Pancreas (tissue), 10 donors: ENCODE results near the gene IQCM. TPM values are rescaled to one million over a fixed set of nuclear protein-coding genes. Genes with fewer than 3 reads are reported as not detected.

Source experiments
- ATAC-seq, 4 donors: fragments of 200-7000 bp; cut with Tn5 transposase; one replicate each; pipeline versions ENCODE4 v1.8.0 to v1.9.1; 2020; ENCODE audit warnings: mild to moderate bottlenecking in 4 of 4, moderate library complexity in 4 of 4
- DNase-seq, 6 donors: peaks; one replicate each; pipeline ENCODE4 v3.0.0-alpha.2; 2020
- FAIRE-seq: peaks from 2 replicates; lab custom pipeline; 2012; peaks lifted over from hg19 to GRCh38; lab: Jason Lieb, UNC
- H3K27ac ChIP-seq, 4 donors: fragments of 200-600 bp; sonication (generic); 1 replicate in 3 of 4; 2 replicates in 1 of 4; pipeline versions ENCODE4 v1.5.0 to v1.8.0; 2020
- H3K27me3 ChIP-seq, 4 donors: fragments of 200-600 bp; one replicate each; pipeline ENCODE4 v1.8.0; 2021
- H3K36me3 ChIP-seq, 3 donors: fragments of 200-600 bp; sonication (generic) in 1 of 3; one replicate each; pipeline versions ENCODE4 v1.5.0 to v1.8.0; 2020 to 2021
- H3K4me1 ChIP-seq, 3 donors: fragments of 200-600 bp; one replicate each; pipeline ENCODE4 v1.8.0; 2021
- H3K4me3 ChIP-seq, 4 donors: fragments of 200-600 bp; sonication (generic) in 2 of 4; one replicate each; pipeline versions ENCODE4 v1.5.0 to v1.8.0; 2020 to 2021
- H3K9me3 ChIP-seq, 4 donors: fragments of 200-600 bp; one replicate each; pipeline ENCODE4 v1.8.0; 2021
- WGBS, 2 donors: extraction: QIAGEN DNeasy Blood & Tissue Kit; methylation state at CpG; one replicate each; pipeline ENCODE4 v1.1.7; 2013; 5-methylcytosine and 5-hydroxymethylcytosine counted together
- intact Hi-C, 3 donors: fragments of 100-400 bp; cut with DNase I; formaldehyde crosslinking; loops; one replicate each; pipeline versions ENCODE4 v1.11.1 to v1.14.2; 2022
- polyA plus RNA-seq, 2 donors: library from polyadenylated mRNA; stranded (reverse); fragments of 200-250 nt; gene quantifications; one replicate each; pipeline ENCODE4 v1.2.3, GENCODE V29; 2013
- total RNA-seq, 6 donors: library from RNA; stranded (reverse); fragmentation: NEBNext Ultra II Directional in 4 of 6; extraction: Animal tissue kit (Norgen Biotek cat#: 25700) in 4 of 6; gene quantifications; one replicate each; pipeline versions ENCODE4 v1.2.1 to v1.2.4, GENCODE V29; 2021 to 2023
- TF ChIP-seq, protein P1 (sequence below), 4 donors: fragments of 200-600 bp; sonication (generic) in 3 of 4; IDR thresholded peaks; one replicate each; pipeline versions ENCODE4 v1.5.0 to v1.8.0; 2021; ENCODE audit warnings: antibody characterized with exemption in 4 of 4
- donor health status: healthy with polysubstance abuse.
- donor health status: DM: no; HTN: no; CAD: no; lungs with moderate emphysema.
- donor health status: DM: no; HTN: no; CAD: no.
- donor health status: control.
- donor health status: control.
- donor health status: Bipolar disorder and iron deficiency.
- donor health status: DM: yes; HTN: yes; CAD: no.
- donor health status: DM: no; HTN: no; CAD: no.
- donor health status: DM: no; HTN: no; CAD: no.
- donor health status: DM: yes; HTN: yes; CAD: no.

The IQCM gene
- total and polyA plus RNA-seq, 8 donors = not detected

DNA sequence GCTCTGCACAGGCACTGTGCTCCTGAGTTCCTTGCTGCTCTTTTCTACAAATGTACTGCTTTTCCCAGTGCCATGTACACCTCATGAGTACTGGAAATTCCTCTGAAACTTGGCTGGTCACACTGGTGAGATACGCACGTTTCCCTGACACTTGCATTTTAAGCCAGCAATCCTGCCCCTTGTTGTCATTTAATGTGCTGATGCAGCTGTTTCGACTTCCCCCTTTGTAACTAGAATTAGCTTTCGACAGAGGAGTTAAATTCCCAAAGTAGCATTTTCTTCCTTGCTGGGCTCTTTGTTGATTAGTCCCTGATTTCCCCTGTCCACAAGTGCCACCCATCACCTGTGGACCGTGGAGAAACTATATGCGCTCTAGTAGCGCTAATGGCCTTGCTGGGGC is 77.5 kb downstream of the IQCM start:
- FAIRE-seq = no peak
- Histone ChIP-seq H3K4me3 (no peak overlapping the region), H3K36me3 (no peaks in the 10 kb centered on the region), H3K27ac (no peak overlapping the region), H3K4me1 (no peaks in the 10 kb centered on the region), H3K9me3 (no peaks in the 10 kb centered on the region), H3K27me3 (no peaks in the 10 kb centered on the region)
- 64 to 80% methylated on average over 7 of the region's 7 CpGs for WGBS, 2 donors
- TF ChIP-seq, protein P1, sequence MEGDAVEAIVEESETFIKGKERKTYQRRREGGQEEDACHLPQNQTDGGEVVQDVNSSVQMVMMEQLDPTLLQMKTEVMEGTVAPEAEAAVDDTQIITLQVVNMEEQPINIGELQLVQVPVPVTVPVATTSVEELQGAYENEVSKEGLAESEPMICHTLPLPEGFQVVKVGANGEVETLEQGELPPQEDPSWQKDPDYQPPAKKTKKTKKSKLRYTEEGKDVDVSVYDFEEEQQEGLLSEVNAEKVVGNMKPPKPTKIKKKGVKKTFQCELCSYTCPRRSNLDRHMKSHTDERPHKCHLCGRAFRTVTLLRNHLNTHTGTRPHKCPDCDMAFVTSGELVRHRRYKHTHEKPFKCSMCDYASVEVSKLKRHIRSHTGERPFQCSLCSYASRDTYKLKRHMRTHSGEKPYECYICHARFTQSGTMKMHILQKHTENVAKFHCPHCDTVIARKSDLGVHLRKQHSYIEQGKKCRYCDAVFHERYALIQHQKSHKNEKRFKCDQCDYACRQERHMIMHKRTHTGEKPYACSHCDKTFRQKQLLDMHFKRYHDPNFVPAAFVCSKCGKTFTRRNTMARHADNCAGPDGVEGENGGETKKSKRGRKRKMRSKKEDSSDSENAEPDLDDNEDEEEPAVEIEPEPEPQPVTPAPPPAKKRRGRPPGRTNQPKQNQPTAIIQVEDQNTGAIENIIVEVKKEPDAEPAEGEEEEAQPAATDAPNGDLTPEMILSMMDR (IDR thresholded peaks at IDR 0.05) = no peak
- no peak for ATAC-seq
- intact Hi-C loops = no loop called here
- DNase-seq = no peak

DNA sequence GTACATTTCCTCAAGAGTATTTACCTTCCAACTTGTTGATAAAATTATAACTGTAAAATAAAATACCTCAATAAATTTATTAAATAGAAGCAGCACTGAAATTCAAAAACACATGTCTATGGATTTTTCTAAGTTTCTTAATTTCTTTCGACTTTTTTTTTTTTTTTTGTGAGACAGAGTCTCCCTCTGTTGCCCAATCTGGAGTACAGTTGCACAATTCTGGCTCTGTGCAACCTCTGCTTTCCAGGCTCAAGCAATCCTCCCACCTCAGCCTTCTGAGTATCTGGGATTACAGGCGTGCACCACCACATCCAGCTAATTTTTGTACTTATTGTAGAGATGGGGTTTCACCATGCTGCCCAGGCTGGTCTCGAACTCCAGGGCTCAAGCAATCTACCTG is 79.8 kb downstream of the IQCM start:
- Histone ChIP-seq H3K4me3 (no peak overlapping the region), H3K9me3 (no peaks in the 10 kb centered on the region), H3K36me3 (no peaks in the 10 kb centered on the region), H3K27me3 (no peaks in the 10 kb centered on the region), H3K4me1 (no peaks in the 10 kb centered on the region), H3K27ac (no peak overlapping the region)
- 48 to 69% methylated on average over 3 of the region's 3 CpGs for WGBS, 2 donors
- DNase-seq (no peak), ATAC-seq (no peak), FAIRE-seq (no peak)
- TF ChIP-seq, protein P1 (IDR thresholded peaks at IDR 0.05) = no peak
- intact Hi-C loops = no loop called here

DNA sequence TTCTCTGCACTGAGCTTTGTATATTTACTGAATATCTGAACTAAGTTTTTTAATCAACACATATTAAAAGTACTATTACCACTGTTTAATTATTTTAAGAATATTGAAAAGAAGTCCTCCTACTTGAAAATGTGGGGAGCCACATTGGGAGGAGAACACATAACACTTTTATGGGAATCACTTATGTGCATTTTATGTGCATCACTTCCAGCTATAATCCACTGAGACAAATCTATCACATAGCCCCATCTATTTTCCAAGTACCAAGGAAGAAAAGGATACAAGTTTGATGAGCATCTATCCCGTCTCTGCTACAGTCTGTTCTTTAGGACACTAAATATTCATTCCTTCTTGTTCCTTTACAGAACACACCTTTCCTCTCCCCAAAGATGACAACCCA is 87.2 kb downstream of the IQCM start:
- FAIRE-seq = no peak
- no peaks in the 10 kb centered on the region for H3K36me3 ChIP-seq
- intact Hi-C loops = no loop called here
- H3K4me1 ChIP-seq = no peaks in the 10 kb centered on the region
- 62 to 70% methylated on average over 1 of the region's 1 CpG for WGBS, 2 donors
- H3K9me3 ChIP-seq = no peaks in the 10 kb centered on the region
- no peak for DNase-seq
- no peaks in the 10 kb centered on the region for H3K27me3 ChIP-seq
- H3K4me3 ChIP-seq = no peak overlapping the region
- TF ChIP-seq, protein P1 (IDR thresholded peaks at IDR 0.05) = no peak
- no peak for ATAC-seq
- no peak overlapping the region for H3K27ac ChIP-seq

DNA sequence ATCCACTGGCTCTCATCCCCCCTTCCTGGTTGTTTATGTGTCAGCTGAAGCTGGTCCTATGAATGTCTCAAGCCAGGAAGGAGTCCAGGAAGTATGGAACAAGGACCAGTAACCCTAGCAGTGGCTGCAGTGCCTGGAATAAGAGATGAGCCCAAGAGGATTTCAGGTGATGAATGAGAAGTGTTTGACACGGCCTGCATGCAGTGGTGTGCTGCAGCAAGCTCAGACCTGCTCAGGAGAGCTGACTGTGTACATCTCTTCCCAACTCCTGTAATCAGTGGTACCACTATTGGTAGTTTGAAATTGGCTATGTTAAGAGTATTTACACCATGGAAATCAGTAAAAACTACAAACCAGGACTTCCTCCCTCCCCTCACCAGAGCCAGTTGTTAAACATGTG is 88.0 kb downstream of the IQCM start:
- H3K36me3 ChIP-seq = no peaks in the 10 kb centered on the region
- no peaks in the 10 kb centered on the region for H3K27me3 ChIP-seq
- no peaks in the 10 kb centered on the region for H3K4me1 ChIP-seq
- ATAC-seq (no peak), FAIRE-seq (no peak), DNase-seq (no peak)
- TF ChIP-seq, protein P1 (IDR thresholded peaks at IDR 0.05) = no peak
- WGBS, 2 donors = 33 to 44% methylated on average over 1 of the region's 1 CpG
- intact Hi-C loops = no loop called here
- no peak overlapping the region for H3K27ac ChIP-seq
- no peaks in the 10 kb centered on the region for H3K9me3 ChIP-seq
- no peak overlapping the region for H3K4me3 ChIP-seq

DNA sequence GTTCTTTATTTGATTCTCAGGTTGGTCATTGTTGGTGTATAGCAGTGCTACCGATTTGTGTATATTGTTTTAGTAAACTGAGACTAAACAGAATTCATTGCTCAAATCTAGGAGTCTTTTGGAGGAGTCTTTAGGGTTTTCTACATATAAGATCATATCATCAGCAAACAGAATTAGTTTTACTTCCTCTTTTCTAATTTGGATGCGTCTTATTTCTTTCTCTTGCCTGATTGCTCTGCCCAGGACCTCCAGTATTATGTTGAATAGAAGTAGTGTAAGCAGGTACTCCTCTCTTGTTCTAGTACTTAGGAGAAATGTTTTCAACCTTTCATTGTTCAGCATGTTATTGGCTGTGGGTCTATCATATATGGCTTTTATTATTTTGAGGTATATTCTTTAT is 92.6 kb downstream of the IQCM start:
- Histone ChIP-seq H3K4me3 (no peak overlapping the region), H3K4me1 (no peaks in the 10 kb centered on the region), H3K36me3 (no peaks in the 10 kb centered on the region), H3K27ac (no peak overlapping the region), H3K9me3 (no peaks in the 10 kb centered on the region), H3K27me3 (no peaks in the 10 kb centered on the region)
- intact Hi-C loops = no loop called here
- FAIRE-seq (no peak), DNase-seq (no peak), ATAC-seq (no peak)
- WGBS, 2 donors = 55 to 75% methylated on average over 2 of the region's 2 CpGs
- TF ChIP-seq, protein P1 (IDR thresholded peaks at IDR 0.05) = no peak
